Lower leg skin (tissue), 4 donors: ENCODE data around the gene CALU. TPM values are rescaled to one million over a fixed set of nuclear protein-coding genes. Genes with fewer than 3 reads are reported as not detected.

Source experiments
- DNase-seq, 2 donors: peaks; one replicate each; pipeline ENCODE4 v3.0.0-alpha.2; 2019; ENCODE audit warnings: low spot score in 2 of 2
- H3K4me3 ChIP-seq: fragments of 200-600 bp; sonication (generic); 2 replicates; pipeline ENCODE4 v1.5.1; 2017; ENCODE audit warnings: mild to moderate bottlenecking, low read depth; ENCODE audit not compliant: poor library complexity, severe bottlenecking
- POLR2A ChIP-seq, 2 donors: fragments of 450-650 bp; IDR thresholded peaks; one replicate each; pipeline ENCODE4 v1.6.1; 2016 to 2017; ENCODE audit warnings: antibody characterized with exemption in 2 of 2, mild to moderate bottlenecking in 1 of 2, moderate library complexity in 1 of 2
- WGBS, 2 donors: methylation state at CpG; one replicate each; pipeline ENCODE4 v1.1.5; 2018; 5-methylcytosine and 5-hydroxymethylcytosine counted together
- intact Hi-C: fragments of 100-400 bp; cut with DNase I; formaldehyde crosslinking; loops from one replicate; pipeline ENCODE4 v1.15.0; 2023; ENCODE audit warnings: low total_unique reads
- total RNA-seq, 4 donors: library from RNA; depleted of rRNA; stranded (reverse); fragments of >200 nt; gene quantifications; one replicate each; pipeline ENCODE4 v1.1.0, GENCODE V29; 2016
- TF ChIP-seq, protein P1 (sequence below), 3 donors: fragments of 450-650 bp; IDR thresholded peaks; one replicate each; pipeline ENCODE4 v1.5.1; 2016; ENCODE audit warnings: antibody characterized with exemption in 3 of 3, mild to moderate bottlenecking in 3 of 3, moderate library complexity in 2 of 3

The CALU gene
- total RNA-seq, 4 donors from 2014 or later, result 22.7 to 53.8 (median 30.8) TPM

DNA sequence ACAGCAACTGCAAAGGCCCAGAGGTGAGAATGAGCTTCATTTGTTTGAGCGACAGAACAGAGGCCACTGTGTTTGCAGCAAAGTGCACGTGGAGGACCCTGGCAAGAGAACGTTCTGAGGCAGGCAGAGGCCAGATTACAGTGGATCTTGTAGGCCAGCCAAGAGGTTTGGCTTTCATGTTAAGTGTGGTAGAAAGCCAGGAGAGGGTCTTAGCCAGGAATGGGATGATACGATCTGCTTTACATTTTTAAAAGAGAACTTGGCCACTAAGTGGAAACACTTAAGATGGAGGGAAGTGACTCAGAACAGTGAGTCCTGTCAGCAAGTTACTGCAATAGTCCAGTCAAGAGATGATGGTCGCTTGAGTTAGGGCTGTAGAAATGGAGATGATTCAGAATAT, 57.2 kb downstream of the CALU start:
- 46% methylated on average over 5 of the region's 5 CpGs for WGBS, 2 donors
- H3K4me3 ChIP-seq, result no peak overlapping the region
- intact Hi-C loops, result no loop called here
- no peak for TF ChIP-seq POLR2A (IDR thresholded peaks at IDR 0.05)
- TF ChIP-seq, protein P1, sequence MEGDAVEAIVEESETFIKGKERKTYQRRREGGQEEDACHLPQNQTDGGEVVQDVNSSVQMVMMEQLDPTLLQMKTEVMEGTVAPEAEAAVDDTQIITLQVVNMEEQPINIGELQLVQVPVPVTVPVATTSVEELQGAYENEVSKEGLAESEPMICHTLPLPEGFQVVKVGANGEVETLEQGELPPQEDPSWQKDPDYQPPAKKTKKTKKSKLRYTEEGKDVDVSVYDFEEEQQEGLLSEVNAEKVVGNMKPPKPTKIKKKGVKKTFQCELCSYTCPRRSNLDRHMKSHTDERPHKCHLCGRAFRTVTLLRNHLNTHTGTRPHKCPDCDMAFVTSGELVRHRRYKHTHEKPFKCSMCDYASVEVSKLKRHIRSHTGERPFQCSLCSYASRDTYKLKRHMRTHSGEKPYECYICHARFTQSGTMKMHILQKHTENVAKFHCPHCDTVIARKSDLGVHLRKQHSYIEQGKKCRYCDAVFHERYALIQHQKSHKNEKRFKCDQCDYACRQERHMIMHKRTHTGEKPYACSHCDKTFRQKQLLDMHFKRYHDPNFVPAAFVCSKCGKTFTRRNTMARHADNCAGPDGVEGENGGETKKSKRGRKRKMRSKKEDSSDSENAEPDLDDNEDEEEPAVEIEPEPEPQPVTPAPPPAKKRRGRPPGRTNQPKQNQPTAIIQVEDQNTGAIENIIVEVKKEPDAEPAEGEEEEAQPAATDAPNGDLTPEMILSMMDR (IDR thresholded peaks at IDR 0.05), result no peak
- peak in 1 of 2 donors; percentile 23 for DNase-seq

DNA sequence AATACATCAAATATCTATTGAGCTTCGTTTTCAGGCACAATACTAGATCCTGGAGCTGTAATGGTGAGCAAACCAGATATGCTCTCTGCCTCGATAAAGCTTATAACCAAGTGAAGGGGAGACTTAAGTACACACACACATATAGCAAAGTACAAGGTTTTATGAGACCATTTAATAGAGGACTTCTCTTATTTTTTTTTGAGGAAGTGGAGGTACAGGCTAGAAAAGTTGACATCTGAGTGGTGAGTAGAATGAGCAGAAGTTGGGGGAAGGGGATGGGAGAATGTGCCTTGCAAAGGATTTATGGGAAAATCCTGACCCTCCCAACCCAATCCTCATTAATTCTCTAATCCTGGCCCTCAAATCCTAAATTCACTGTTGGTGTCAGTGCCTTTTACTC, 60.3 kb downstream of the CALU start:
- TF ChIP-seq POLR2A (IDR thresholded peaks at IDR 0.05), result no peak
- TF ChIP-seq, protein P1 (IDR thresholded peaks at IDR 0.05), result no peak
- DNase-seq, result no peak
- no peak overlapping the region for H3K4me3 ChIP-seq
- WGBS, 2 donors, result 88 to 94% methylated on average over 2 of the region's 2 CpGs
- intact Hi-C loops, result no loop called here

DNA sequence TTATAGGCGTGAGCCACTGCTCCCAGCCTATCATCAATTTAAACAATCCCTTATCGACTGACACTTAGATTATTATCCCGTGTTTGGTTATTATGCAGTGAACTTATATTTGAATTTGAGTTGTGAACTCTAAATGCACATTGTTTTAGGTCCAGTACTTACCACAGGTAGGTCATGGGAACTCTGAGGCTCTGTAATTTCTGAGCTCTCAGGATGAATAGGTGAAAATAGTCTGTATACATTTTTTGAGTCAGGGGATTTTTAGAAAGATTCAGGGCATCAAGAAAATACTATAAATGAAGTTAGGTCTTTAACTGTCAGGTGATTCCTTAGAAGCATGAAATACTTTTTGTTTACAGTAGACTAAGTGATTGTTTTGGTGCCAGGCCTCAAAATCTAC, 61.4 kb downstream of the CALU start:
- no peak for DNase-seq
- TF ChIP-seq, protein P1 (IDR thresholded peaks at IDR 0.05), result no peak
- no peak for TF ChIP-seq POLR2A (IDR thresholded peaks at IDR 0.05)

DNA sequence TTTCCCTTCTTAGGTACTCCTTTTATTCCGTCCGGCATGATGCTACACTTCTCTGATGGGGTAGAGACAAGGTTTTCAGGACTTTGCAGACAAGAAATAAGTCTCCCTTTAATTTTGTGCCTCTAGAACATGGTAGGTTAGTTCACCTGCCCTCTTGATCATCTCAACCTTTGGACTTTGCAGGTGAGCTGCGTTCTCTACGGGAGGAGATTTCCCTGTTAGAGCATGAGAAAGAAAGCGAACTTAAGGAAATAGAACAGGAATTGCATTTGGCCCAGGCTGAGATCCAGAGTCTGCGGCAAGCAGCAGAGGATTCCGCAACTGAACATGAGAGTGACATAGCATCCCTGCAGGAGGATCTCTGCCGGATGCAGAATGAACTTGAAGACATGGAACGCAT, 61.8 kb downstream of the CALU start:
- peak in 1 of 2 donors; percentile 34 for DNase-seq
- no peak overlapping the region for H3K4me3 ChIP-seq
- TF ChIP-seq, protein P1 (IDR thresholded peaks at IDR 0.05), result no peak
- TF ChIP-seq POLR2A (IDR thresholded peaks at IDR 0.05), result no peak
- 96 to 98% methylated on average over 9 of the region's 9 CpGs for WGBS, 2 donors
- intact Hi-C loops, result no loop called here

More for the DNA sequence above, 61.4 kb downstream of the CALU start:
- WGBS, 2 donors, result 93 to 95% methylated on average over 3 of the region's 3 CpGs
- intact Hi-C loops, result no loop called here
- H3K4me3 ChIP-seq, result no peak overlapping the region

DNA sequence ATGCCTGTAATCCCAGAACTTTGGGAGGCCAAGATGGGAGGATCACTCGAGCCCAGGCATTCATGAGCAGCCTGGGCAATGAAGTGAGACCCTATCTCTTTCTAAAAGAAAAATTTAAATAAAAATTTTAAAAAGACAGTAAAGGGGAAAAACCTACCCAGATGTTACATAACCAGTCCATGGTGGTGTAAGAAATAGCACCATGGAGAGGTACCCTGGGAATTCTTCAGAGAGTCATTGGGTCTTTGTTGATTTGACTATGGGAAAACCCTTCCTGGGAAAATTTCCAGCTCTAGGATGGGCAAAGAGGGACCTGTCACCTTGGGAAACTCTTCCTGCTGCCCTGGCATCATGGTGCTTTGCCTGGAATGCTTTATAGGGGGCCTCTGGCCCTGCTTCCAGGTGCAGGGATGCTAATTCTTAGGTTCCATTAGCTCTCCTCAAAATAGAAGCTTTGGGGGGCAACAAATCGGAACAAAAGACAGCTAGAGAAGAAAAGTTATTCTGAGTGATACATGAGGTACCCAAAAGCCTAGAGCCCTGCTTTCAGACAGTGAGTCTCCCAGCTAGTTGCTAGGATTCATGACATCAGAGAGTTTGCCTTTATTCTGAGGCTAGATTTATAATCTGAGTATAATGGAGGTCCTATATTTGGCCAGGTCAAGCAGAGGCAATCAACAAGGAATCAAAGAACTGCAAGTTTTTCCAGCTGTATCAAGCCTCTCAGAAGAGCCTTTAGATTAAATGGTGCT, 62.7 kb downstream of the CALU start:
- no peak overlapping the region for H3K4me3 ChIP-seq
- intact Hi-C loops, result no loop called here
- 98 to 100% methylated on average over 2 of the region's 2 CpGs for WGBS, 2 donors
- peak in 1 of 2 donors; percentile 17 for DNase-seq
- TF ChIP-seq, protein P1 (IDR thresholded peaks at IDR 0.05), result no peak
- TF ChIP-seq POLR2A (IDR thresholded peaks at IDR 0.05), result no peak

DNA sequence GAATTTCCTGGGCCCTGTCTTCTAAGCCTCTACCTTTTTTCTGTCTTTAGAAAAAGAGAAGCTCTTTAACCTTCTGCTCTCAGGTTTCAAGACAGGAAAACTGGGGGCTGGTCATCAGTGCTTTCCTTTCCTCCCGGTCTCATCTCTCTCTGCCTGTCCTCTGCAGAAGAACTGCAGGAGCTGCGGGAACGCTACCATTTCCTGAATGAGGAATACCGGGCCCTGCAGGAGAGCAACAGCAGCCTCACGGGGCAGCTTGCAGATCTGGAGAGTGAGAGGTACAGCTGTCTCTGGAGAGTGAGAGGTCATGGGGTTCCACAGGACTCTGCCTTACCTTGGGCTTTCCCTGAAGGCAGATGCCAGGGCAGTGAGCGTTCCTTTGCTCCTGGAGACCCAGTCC, 65.3 kb downstream of the CALU start:
- TF ChIP-seq POLR2A (IDR thresholded peaks at IDR 0.05), result no peak
- TF ChIP-seq, protein P1 (IDR thresholded peaks at IDR 0.05), result no peak
- no peak for DNase-seq
- intact Hi-C loops, result no loop called here
- 88 to 91% methylated on average over 6 of the region's 6 CpGs for WGBS, 2 donors
- H3K4me3 ChIP-seq, result no peak overlapping the region
